Erythroblast (primary cell): Measurements from ENCODE around the gene GLIPR1L2.
"Not testable (repeated sequence)": the region's sequence is repeated elsewhere in the genome, so short reads cannot be mapped to it uniquely, and the experiment has no call there.

ENCODE experiments used
- DNase-seq, 2 experiments: peaks; one replicate each; lab custom pipeline; 2025; lab: John Stamatoyannopoulos, UW
- GATA1 ChIP-seq: IDR thresholded peaks from 2 replicates; pipeline ENCODE4 v1.6.1; 2011; ENCODE audit warnings: low read depth, mild to moderate bottlenecking, control low read depth, low read length, moderate library complexity
- POLR2A ChIP-seq: IDR thresholded peaks from 2 replicates; pipeline ENCODE4 v1.6.1; 2011; ENCODE audit warnings: mild to moderate bottlenecking, low read length

The GLIPR1L2 gene

GRCh38 chr12:75390156-75390898 lies 562 bp upstream of the GLIPR1L2 start:
- no peak for TF ChIP-seq GATA1
- no peak for TF ChIP-seq POLR2A
- no peak for DNase-seq

GRCh38 chr12:75404231-75404630 lies 13.3 kb downstream of the GLIPR1L2 start:
- TF ChIP-seq POLR2A (no peak), GATA1 (no peak)

GRCh38 chr12:75407683-75408082 lies 16.8 kb downstream of the GLIPR1L2 start:
- TF ChIP-seq GATA1 = no peak
- no peak for TF ChIP-seq POLR2A
- no peak for DNase-seq

More at GRCh38 chr12:75404231-75404630, 13.3 kb downstream of the GLIPR1L2 start:
- no peak for DNase-seq

GRCh38 chr12:75409830-75410229 lies 18.9 kb downstream of the GLIPR1L2 start:
- no peak for TF ChIP-seq POLR2A
- no peak for TF ChIP-seq GATA1
- no peak for DNase-seq

GRCh38 chr12:75414671-75415070 lies 23.8 kb downstream of the GLIPR1L2 start:
- no peak for DNase-seq
- TF ChIP-seq GATA1 (no peak), POLR2A (no peak)

- no peak for DNase-seq
- TF ChIP-seq GATA1 (no peak), POLR2A (no peak)
Measured at GRCh38 chr12:75419841-75420240, 29.0 kb downstream of the GLIPR1L2 start.

- DNase-seq = no peak
- no peak for TF ChIP-seq GATA1
- no peak for TF ChIP-seq POLR2A
Measured at GRCh38 chr12:75427491-75427890, 36.6 kb downstream of the GLIPR1L2 start.

- TF ChIP-seq GATA1 (no peak), POLR2A (no peak)
- no peak for DNase-seq
Measured at GRCh38 chr12:75428767-75429166, 37.9 kb downstream of the GLIPR1L2 start.

- no peak for DNase-seq
- TF ChIP-seq POLR2A (no peak), GATA1 (no peak)
Measured at GRCh38 chr12:75432924-75433323, 42.0 kb downstream of the GLIPR1L2 start.

- no peak for DNase-seq
- TF ChIP-seq GATA1 (no peak), POLR2A (no peak)
Measured at GRCh38 chr12:75437564-75437963, 46.7 kb downstream of the GLIPR1L2 start.

GRCh38 chr12:75438059-75438754 lies 47.3 kb downstream of the GLIPR1L2 start:
- no peak for TF ChIP-seq POLR2A
- TF ChIP-seq GATA1 = no peak
- no peak for DNase-seq

- no peak for TF ChIP-seq POLR2A
- TF ChIP-seq GATA1 = no peak
- no peak for DNase-seq
Measured at GRCh38 chr12:75439048-75439447, 48.2 kb downstream of the GLIPR1L2 start.

- no peak for DNase-seq
- TF ChIP-seq GATA1 = no peak
- TF ChIP-seq POLR2A = no peak
Measured at GRCh38 chr12:75439930-75440329, 49.0 kb downstream of the GLIPR1L2 start.

GRCh38 chr12:75441687-75442449 lies 51.0 kb downstream of the GLIPR1L2 start:
- DNase-seq = not testable (repeated sequence)

- DNase-seq = not testable (repeated sequence)
Measured at GRCh38 chr12:75442454-75442853, 51.6 kb downstream of the GLIPR1L2 start.
